CD4-positive, alpha-beta T cell treated with Interleukin-15 for 4 hours (primary cell): ENCODE data around the gene PPT1.

ENCODE experiments used
- DNase-seq: peaks from one replicate; pipeline ENCODE4 v3.0.0-alpha.2; 2020; ENCODE audit warnings: low spot score

The PPT1 gene

DNA sequence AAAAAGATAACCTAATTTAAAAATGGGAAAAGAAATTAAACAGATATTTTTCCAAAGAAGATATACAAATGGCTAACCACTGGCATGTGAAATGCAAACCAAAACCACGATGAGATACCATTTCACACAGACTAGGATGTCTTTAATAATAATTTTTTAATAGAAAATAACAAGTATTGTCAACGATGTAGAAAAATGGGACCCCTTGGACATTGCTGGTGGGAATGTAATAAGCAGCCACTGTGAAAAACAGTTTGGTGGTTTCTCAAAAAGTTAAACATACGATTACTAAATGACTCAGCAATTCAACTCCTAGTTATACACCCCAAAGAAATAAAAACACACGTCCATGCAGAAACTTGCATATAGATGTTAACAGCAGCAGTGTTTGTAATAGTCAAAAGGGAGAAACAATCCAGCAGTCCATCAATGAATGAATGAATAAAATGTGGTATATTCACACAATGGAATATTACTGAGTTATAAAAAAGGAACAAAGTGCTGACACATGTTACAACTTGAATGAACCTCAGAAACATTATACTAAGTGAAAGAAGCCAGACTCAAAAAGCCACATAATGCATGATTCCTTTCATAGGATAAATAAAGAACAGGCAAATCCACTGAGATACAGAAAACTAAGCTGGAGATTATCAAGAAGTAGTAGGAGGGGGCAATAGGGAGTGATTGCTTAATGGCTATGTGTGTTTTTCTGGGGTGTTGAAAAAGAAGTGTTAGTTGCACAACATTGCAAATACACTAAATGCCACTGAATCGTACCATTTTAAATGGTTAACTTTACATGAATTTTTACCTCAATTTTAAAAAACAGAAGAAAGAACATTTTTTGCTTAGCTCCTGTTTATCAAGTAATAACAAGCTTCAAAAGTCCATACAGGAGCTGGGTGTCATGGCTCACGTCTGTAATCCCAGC is 4.1 kb downstream of the PPT1 start:
- DNase-seq: no peak

DNA sequence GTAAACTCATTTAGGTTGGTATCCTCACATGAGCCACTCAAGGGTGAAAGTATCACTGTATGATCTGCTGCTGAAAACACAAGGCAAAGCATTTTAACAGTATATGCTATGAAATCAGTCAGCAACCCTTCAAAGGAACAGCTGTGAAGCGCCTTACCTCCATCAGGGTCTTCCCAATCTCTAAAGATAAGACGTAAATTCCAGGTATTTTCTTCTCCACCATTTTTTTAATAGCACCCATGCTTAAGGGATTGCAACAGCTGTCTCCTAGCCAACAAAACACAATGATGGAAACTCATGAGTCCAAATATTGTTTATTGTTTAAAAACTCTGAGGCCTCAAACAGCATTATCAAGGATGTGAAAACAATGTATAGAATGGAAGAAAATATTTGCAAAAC is 4.8 kb downstream of the PPT1 start:
- DNase-seq: no peak

DNA sequence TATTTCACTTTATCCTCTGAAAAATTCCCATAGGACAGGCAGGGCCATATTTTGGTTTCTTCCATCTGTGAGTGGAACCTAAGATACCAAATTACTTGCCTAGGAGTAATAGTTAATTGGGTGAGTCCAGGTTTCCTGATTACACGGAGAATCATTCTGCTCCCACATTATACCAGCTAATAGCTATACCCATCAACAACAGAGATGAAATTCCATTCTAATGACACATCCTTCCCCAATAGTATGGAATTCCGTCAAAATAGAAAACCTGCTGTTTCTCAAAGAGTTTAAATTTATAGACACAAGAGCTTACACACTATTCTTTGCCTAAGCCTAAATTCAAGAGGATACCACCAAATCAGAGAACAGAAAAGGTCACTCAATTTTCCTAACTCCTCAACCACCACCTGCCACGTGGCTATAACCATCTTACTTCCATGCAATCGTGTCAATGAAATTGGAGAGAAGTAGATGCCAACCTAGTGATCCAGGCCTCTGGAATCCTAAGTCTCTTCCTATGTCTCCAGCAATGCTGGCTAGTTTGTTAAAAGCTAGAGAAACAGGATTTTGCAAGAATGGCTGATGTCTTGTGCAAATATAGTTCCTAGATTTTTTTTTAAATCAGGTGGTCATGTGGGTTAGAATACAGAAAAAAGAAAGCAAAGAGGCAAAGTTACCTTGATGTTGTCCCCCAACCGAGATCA is 6.2 kb downstream of the PPT1 start:
- no peak for DNase-seq

DNA sequence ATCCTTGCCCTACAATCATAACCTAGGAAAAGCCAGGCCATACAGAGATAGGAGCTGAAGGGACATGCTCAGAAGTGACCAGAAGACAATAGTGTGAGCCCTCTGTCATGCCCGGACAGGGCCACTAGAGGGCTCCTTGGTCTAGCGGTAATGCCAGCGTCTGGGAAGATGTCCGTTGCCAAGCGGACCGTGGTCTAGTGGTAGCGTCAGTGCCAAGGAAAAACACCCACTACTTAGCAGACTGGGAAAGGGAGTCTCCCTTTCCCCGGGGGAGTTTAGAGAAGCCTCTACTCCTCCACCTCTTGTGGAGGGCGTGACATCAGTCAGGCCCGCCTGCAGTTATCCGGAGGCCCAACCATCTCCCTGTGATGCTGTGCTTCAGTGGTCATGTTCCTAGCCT is 12.3 kb downstream of the PPT1 start:
- DNase-seq: peak; percentile 41

DNA sequence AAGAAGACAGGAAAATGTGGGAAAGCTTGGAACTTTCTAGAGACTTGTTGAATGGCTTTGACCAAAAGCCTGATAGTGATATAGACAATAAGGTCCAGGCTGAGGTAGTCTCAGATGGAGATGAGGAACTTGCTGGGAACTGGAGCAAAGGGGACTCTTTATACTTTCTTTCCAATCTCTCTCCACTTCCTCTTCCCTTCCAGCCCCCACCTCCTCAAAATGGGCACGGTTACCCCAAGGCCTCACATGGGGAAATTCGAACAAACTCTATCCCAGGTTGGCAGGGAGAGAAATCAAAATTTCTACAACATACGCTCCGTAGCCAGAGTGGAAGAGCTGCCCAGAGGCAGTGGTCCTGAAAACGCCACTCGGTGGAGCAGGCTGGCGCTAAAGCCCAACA is 15.2 kb downstream of the PPT1 start:
- no peak for DNase-seq

DNA sequence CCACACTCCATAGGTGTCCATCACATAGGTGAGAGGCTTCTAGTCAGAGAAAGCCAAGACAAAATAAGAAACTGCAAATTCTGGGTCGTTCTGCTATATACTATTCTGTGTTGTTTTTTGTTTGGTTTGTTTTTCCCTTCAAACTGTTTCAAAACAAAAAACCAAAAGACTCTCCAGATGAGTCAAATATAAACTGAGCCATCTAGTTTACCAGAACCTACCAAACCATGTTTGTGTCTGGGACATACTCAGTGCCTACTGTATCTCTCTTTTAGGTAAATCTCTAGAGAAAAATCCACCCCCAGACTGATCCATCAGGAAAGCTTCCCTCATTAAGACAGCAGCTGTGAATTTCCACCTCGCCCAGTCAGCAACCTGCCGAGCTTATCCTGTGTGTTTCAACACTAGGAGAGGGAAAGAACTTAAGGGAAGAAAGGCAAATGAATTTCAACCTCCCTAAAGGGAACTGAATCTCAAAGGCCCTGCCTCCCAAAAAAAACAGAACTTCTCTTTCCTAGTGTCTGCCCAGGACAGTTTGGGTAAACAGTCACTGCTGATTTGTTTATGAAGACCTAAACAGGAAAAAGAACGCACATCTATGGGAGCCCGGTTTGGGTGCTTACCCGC is 17.2 kb downstream of the PPT1 start:
- DNase-seq: no peak

DNA sequence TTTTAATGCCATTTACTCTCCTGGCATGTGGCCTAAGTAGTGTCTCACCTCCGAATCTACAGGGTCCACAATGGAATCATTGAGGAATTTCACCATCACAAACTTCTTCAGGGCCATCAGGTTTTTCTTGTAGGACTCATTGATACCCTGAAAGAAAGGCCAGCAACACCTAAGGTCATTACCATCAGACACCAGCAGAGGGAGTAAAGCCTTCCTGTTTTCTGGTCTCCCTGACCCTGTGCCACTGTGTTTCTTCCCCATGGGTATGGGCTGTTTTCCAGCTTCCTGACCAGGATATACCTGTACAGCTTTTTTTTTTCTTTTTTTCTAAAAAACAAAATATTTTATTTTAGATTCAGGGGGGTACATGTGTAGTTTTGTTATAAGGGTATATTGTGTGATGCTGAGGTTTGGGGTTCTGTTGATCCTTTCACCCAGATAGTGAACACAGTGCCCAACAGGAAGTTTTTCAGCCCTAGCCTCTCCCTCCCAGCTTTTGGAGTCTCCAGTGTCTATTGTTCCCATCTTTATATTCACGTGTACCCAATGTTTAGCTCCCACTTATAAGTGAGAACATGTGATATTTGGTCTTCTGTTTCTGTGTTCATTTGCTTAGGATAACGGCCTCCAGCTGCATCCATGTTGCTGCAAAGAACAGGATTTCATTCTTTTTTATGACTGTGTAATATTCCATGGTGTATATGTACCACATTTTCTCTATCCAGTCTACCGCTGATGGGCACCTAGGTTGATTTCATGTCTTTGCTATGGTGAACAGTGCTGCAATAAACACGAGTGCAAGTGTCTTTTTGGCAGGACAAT is 18.3 kb downstream of the PPT1 start:
- peak; percentile 67 for DNase-seq

DNA sequence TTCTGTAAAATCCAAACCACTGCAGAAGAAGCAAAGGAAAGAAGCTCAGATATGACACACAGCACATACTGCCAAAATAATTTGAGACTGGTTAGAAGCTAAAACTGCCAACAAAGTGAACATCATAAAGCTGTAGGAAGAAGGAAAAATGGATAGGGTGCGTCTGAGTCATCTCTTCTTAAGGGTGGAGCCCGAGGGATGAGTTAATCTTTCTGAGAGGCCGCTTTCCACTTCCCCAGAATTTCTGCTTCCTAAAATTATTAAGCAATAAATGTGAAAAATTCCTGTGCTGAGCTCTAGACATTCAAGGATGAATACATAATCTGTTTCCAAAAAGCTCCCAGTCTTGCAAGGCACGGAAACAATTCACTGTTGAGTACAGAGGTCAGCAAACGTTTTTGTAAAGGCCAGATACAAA is 20.1 kb downstream of the PPT1 start:
- DNase-seq: no peak

DNA sequence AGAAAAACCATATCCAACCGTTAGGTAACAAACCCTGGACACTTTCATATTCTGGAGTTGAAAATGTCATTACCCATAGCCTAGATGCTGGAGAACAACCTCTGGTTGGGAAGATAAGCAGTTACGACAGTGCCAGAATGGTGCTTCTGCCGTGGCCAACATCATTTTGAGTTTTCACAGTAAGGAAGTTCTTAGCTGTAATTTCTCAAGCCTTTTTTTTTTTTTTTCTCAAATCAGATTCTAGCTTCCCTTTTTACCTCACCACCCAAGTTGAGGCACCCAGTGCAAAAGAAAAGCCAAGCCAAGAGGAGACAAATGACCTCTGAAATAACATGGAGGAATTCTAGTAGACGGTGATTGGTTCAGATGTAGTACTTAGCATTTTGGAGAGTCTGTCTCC is 21.8 kb downstream of the PPT1 start:
- no peak for DNase-seq

DNA sequence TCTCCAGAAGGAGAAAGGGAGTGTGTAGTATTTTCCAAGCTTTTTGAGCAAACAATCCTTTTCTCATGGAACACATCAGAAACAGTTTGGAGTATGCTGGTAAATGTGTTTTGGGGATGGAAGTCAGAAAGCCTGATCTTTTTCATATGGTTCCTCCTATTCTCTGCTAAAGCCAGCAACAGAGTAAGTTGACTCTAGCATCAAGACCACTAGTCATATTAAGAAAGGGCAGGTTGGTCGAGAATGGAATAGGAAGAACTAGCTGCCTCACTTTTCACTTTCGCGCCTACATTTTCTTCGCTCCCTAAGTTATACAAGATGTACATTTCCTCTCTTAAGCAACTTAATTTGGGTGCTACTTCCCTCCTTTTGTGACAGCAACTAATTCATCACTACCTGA is 24.0 kb downstream of the PPT1 start:
- DNase-seq: no peak

DNA sequence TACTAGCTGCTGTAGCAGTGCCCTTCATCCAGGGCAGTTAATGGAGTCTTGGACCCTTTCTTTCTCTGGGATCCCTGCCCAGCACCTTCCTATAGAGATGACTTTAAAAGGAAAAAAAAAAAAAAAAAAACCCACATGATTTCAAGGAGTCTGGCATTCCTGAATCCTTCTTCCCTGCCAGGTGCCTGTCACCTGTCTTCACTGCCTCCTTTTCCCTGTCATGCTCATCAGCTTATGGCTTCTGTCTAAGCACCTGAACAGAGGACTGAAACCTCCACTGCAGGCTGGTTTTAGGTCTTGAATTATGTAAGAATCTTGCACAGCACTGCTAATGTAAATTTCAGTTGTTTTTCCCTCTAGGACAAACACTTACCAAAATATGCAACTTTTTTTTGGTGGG is 24.9 kb downstream of the PPT1 start:
- DNase-seq: no peak

DNA sequence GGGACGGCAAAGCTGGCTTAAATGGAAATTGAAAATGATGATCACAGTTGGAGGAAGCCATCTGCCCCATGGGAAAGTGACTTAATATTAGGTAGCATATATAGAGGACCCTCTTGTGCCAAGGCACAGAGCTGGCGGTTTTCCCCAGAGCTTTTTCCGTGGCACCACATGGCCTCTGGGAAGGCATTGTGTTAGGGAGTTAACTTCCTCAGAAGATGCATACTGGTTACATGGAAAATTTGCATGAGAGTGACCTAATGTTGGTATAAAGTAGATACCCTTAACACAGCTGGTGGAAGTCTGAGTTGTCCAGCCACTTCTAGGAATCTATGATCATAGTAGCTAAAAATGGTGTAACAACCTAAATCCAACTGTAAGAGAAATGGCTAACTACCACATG is 29.2 kb downstream of the PPT1 start:
- DNase-seq: no peak

DNA sequence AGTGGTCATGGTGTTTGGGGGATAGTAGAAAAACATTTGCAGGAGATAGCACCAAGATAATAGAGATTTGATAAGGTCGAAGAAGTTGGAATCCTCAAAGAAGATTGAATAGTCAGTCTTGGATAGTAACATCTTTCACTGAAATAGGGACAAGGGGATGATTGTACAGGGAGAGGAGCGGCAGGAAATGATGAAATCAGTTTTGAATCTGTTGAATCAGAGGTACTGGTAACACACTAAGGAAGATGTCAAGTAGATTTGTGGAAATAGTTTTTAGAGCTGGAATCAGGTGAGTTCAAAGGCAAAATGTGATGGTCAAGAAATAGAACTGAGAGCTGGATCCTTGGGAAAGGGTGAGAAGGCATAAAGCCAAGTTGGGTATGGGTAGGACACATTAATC is 30.0 kb downstream of the PPT1 start:
- DNase-seq: no peak

DNA sequence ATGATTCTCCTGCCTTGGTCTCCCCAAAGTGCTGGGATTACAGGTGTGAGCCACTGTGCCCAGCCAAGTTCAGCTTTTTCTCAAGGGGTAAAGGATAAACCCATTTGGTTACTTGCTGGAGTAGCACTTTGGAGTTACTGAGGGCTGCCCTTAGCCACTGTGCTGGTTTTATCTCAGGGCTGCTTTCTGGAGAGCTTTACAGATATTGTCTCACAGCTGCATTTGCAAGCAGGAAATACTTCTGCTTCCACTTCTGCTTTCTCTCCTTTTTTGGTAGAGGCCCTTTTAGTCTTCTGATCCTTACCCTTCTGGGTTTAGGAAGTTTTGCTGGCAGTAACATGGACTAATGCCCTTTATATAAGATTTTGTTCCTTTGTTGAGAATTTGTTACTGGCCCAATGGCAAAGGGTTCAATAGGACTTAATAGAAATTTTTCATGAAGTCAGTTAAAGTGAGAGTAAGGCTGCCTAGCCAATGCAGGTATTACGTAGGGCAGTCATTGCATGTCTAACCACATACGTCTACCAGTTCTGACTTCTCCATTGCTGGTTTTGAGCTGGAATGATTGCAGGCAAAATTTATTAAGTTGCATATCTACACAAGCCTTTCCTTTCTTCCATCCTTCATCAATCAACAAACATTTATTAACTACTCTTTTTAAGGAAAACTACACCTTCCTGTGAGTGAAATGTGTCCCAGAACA is 32.1 kb downstream of the PPT1 start:
- no peak for DNase-seq

DNA sequence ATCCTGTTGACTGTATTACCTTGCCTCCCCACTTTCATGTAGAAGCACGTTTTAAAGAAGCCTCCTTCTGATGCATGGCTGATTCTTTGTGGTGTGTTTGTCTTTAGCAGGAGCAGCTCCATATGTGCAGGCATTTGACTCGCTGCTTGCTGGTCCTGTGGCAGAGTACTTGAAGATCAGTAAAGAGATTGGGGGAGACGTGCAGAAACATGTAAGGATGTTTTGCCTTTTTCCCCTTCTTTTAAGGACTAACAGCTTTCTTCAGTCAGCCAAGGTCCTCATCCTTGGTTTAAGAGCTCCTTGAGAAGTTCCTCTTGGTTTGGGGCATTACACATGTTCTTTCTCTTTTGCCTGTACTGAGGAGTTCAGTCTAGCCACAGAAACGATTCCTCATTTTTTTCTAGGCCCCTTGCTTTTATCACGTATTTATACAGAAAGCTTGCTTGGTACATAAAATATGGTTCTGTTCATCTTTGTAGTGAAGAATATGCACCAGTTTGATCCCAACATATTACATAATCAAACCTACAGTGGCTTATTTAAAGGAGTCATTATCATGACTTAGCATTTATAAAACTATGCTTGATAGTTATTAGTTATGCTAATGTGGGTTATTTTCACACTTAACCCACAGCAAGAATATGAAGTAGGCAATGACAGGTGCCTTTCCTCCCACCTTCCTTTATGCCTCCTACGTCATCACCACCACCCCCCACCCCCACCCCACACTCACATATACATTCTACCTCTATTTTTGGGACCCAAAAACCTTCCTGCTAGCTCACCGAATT is 36.9 kb downstream of the PPT1 start:
- no peak for DNase-seq

DNA sequence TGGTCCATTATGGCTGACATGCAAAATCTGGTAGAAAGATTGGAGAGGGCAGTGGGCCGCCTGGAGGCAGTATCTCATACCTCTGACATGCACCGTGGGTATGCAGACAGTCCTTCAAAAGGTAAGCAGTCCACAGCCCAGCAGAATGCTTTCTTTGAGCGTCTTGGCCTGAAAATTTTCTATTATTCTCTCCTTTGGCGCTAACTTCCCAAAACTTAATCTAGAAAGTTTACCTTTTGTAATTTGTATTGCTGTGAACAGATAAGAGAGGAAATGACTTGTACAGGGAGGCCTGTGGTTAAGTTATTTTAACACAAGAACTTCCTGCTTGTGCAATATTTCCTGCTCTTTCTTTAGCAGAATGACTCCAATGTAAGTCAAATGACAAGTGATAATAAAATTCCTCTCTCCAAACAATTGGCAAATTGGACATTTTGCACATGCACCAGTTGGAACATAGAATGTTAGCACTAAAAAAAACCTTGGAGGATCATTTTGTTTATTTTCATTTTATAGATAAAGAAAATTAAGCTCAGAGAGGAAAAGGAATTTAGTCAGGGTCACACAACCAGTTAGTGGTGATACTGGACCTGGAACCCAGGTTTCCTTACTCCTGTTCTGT is 37.6 kb downstream of the PPT1 start:
- peak; percentile 40 for DNase-seq

DNA sequence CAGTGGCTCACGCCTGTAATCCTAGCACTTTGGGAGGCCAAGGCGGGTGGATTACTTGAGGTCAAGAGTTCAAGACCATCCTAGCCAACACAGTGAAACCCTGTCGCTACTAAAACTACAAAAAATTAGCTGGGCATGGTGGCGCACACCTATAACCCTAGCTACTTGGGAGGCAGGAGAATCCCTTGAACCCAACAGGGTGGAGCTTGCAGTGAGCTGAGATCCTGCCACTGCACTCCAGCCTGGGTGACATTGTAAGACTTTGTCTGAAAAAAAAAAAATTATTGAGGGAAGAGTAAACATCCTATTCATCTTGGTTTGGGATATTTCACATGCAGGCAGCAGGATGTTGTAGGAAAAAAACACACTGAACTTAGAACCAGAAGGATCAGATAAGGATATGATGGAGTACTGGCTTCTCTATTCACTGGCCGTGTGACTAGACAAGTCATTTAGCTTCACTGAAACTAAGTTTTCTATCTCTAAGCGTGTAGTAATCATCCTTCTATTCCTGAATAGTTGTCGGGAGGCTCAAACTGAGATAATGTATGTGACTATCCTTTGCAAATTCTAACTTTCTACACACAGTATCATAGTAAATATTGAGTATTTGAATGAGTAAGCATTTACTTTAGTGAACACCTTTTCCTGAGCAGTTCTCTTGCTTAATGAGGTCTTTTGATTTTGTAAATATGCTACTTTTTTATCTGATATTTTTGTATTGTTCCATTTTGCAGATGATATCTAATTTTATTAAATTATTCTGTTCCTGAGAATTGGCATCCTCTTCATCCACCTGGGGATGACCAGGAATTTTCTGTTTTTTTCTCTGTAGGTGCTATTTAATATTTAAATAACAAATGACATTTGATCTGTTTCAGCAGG is 38.4 kb downstream of the PPT1 start:
- DNase-seq: no peak

DNA sequence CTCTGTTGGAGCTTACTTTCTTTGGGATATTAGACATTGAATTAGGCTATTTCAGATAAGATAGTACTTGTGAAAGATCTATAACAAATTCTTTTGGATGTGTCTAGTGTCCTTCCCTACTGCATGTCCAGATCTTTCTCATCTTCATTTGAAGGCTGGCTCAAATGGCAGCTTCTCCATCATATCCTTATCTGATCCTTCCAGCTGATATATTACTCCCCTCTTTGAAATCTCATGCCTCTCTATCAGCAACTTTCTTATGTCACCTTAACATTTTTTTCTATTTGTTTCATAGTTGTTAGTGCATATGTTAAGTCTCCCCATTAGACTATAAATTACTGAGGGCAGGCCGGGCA is 39.0 kb downstream of the PPT1 start:
- DNase-seq: no peak

DNA sequence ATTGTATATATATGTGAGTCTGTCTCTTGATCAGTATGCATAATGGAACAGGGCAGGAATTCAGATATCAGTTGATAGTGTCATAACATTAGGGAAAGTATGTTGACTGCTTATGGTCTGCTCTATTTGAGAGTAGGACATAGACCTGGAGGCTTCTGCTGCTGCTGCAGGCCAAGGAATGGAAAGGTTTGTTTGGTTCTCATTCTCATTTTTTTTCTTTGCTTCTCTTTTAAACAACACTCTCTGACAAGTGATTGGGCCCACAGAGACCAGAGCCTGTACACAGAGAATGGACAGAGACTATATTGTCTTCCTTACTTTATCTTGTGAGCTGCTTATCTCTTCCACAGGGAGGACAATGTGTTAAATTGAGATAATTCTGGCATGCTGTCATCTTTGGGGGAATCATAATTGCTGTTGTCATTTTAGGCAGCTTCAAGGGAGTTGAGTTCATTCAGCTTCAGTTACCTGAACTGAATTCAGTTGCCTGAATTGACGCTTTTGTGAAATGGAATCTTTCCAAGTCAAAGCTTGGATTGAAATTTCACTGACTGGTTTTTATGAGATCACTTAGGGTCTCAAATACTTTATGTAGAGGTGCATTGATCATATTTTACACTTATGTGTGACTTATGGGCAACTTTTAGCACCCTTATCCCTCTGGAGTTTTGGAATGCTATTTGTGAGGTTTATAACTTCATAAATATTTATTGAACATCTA is 39.6 kb downstream of the PPT1 start:
- DNase-seq: no peak
